Large intestine (tissue), 3 donors: ENCODE data around the gene CCDC88A. TPM values are rescaled to one million over a fixed set of nuclear protein-coding genes. Genes with fewer than 3 reads are reported as not detected.

Experiments
- DNase-seq, 2 donors: peaks; one replicate each; pipeline versions ENCODE4 v3.0.0 to v3.0.0-alpha.2; 2013
- H3K27ac ChIP-seq: one replicate; pipeline ENCODE4 v1.5.1; 2013; ENCODE audit warnings: low read length
- H3K27me3 ChIP-seq: 2 replicates; pipeline ENCODE4 v1.6.1; 2013; ENCODE audit warnings: low read length; ENCODE audit not compliant: control insufficient read depth, insufficient read depth
- H3K36me3 ChIP-seq: 2 replicates; pipeline ENCODE4 v1.6.1; 2013; ENCODE audit warnings: low read length; ENCODE audit not compliant: control insufficient read depth, insufficient read depth
- H3K4me1 ChIP-seq: one replicate; pipeline ENCODE4 v1.6.1; 2013; ENCODE audit warnings: low read length; ENCODE audit not compliant: control insufficient read depth, insufficient read depth
- H3K4me3 ChIP-seq: one replicate; pipeline ENCODE4 v1.5.1; 2013; ENCODE audit warnings: low read length
- H3K9me3 ChIP-seq: one replicate; pipeline ENCODE4 v1.6.1; 2013; ENCODE audit warnings: mild to moderate bottlenecking, low read depth, low read length, moderate library complexity; ENCODE audit not compliant: control insufficient read depth
- WGBS: methylation state at CpG from one replicate; pipeline ENCODE4 v1.1.5; 2013; ENCODE audit warnings: low lambda C conversion rate; ENCODE audit not compliant: insufficient coverage; 5-methylcytosine and 5-hydroxymethylcytosine counted together
- polyA plus RNA-seq: library from polyadenylated mRNA; unstranded; fragments of 120-200 nt; gene quantifications from one replicate; pipeline ENCODE4 v1.2.1, GENCODE V29; 2013

The CCDC88A gene
- polyA plus RNA-seq, 1 donor: 27.8 TPM

- WGBS: 83% methylated on average over 2 of the region's 12 CpGs
- H3K4me1 ChIP-seq: no peaks in the 10 kb centered on the region
- H3K9me3 ChIP-seq: no peaks in the 10 kb centered on the region
- DNase-seq: no peak
- no peaks in the 10 kb centered on the region for H3K36me3 ChIP-seq
- H3K27ac ChIP-seq: no peak overlapping the region
- H3K4me3 ChIP-seq: no peak overlapping the region
- no peaks in the 10 kb centered on the region for H3K27me3 ChIP-seq
Observed at GRCh38 chr2:55408918-55409868, 10.5 kb downstream of the CCDC88A start.

GRCh38 chr2:55408098-55408882 is 11.4 kb downstream of the CCDC88A start:
- no peak overlapping the region for H3K4me3 ChIP-seq
- H3K4me1 ChIP-seq: no peaks in the 10 kb centered on the region
- no peaks in the 10 kb centered on the region for H3K36me3 ChIP-seq
- WGBS: 100% methylated on average over 1 of the region's 5 CpGs
- DNase-seq: no peak
- no peak overlapping the region for H3K27ac ChIP-seq
- H3K9me3 ChIP-seq: no peaks in the 10 kb centered on the region
- H3K27me3 ChIP-seq: no peaks in the 10 kb centered on the region

GRCh38 chr2:55405116-55405515 is 14.5 kb downstream of the CCDC88A start:
- no peaks in the 10 kb centered on the region for H3K36me3 ChIP-seq
- 86% methylated on average over 1 of the region's 2 CpGs for WGBS
- no peaks in the 10 kb centered on the region for H3K4me1 ChIP-seq
- no peak for DNase-seq
- no peaks in the 10 kb centered on the region for H3K27me3 ChIP-seq
- no peak overlapping the region for H3K4me3 ChIP-seq
- no peaks in the 10 kb centered on the region for H3K9me3 ChIP-seq
- no peak overlapping the region for H3K27ac ChIP-seq

- no peak for DNase-seq
- WGBS: 83% methylated on average over 1 of the region's 4 CpGs
- Histone ChIP-seq H3K27me3 (no peaks in the 10 kb centered on the region), H3K4me1 (no peaks in the 10 kb centered on the region), H3K36me3 (no peaks in the 10 kb centered on the region), H3K27ac (no peak overlapping the region), H3K9me3 (no peaks in the 10 kb centered on the region), H3K4me3 (no peak overlapping the region)
Observed at GRCh38 chr2:55403256-55403998, 16.2 kb downstream of the CCDC88A start.

- Histone ChIP-seq H3K4me3 (no peak overlapping the region), H3K9me3 (no peaks in the 10 kb centered on the region), H3K36me3 (no peaks in the 10 kb centered on the region), H3K27me3 (no peaks in the 10 kb centered on the region), H3K4me1 (no peaks in the 10 kb centered on the region), H3K27ac (no peak overlapping the region)
- WGBS: no CpG with 5 or more reads among the region's 1 CpG
- no peak for DNase-seq
Observed at GRCh38 chr2:55401124-55401523, 18.5 kb downstream of the CCDC88A start.

GRCh38 chr2:55400332-55400731 is 19.3 kb downstream of the CCDC88A start:
- WGBS: 90% methylated on average over 2 of the region's 2 CpGs
- Histone ChIP-seq H3K4me1 (no peaks in the 10 kb centered on the region), H3K36me3 (no peaks in the 10 kb centered on the region), H3K27ac (no peak overlapping the region), H3K9me3 (no peaks in the 10 kb centered on the region), H3K27me3 (no peaks in the 10 kb centered on the region), H3K4me3 (no peak overlapping the region)
- DNase-seq: no peak

- no peak for DNase-seq
- no peaks in the 10 kb centered on the region for H3K4me1 ChIP-seq
- no peak overlapping the region for H3K27ac ChIP-seq
- H3K27me3 ChIP-seq: no peaks in the 10 kb centered on the region
- H3K4me3 ChIP-seq: no peak overlapping the region
- H3K9me3 ChIP-seq: no peaks in the 10 kb centered on the region
- no peaks in the 10 kb centered on the region for H3K36me3 ChIP-seq
Observed at GRCh38 chr2:55399815-55400214, 19.8 kb downstream of the CCDC88A start.

GRCh38 chr2:55395724-55396605 is 23.7 kb downstream of the CCDC88A start:
- no peaks in the 10 kb centered on the region for H3K27me3 ChIP-seq
- no peak for DNase-seq
- H3K9me3 ChIP-seq: no peaks in the 10 kb centered on the region
- no peak overlapping the region for H3K27ac ChIP-seq
- no peaks in the 10 kb centered on the region for H3K4me1 ChIP-seq
- no peak overlapping the region for H3K4me3 ChIP-seq
- 67% methylated on average over 2 of the region's 2 CpGs for WGBS
- no peaks in the 10 kb centered on the region for H3K36me3 ChIP-seq

- DNase-seq: no peak
- H3K4me3 ChIP-seq: no peak overlapping the region
- no peaks in the 10 kb centered on the region for H3K4me1 ChIP-seq
- 77% methylated on average over 2 of the region's 3 CpGs for WGBS
- H3K9me3 ChIP-seq: no peaks in the 10 kb centered on the region
- H3K27ac ChIP-seq: no peak overlapping the region
- H3K27me3 ChIP-seq: no peaks in the 10 kb centered on the region
- H3K36me3 ChIP-seq: no peaks in the 10 kb centered on the region
Observed at GRCh38 chr2:55391615-55392242, 27.9 kb downstream of the CCDC88A start.
